ENCODE measurements around the gene SYNJ1.

SYNJ1 gene

GRCh38 chr21:32604464-32604863 is 123.3 kb downstream of the SYNJ1 start:
- Histone ChIP-seq H3K79me2 (ENCODE audit: control insufficient read depth, low read length) (0 out of 2 replicates have a peak, but pooled peaks cover 4% of the 10 kb centered on the region), H3K36me3 (ENCODE audit: control insufficient read depth, low read length) (peaks cover 87% of the 10 kb centered on the region)
- no peak for TF ChIP-seq CTCF (IDR thresholded peaks at IDR 0.05; ENCODE audit: low read depth, low read length, poor library complexity, severe bottlenecking)
- TF ChIP-seq EZH2phosphoT487 (IDR thresholded peaks at IDR 0.05; ENCODE audit: borderline replicate concordance, low read length): no peak

GRCh38 chr21:32603131-32603530 is 124.7 kb downstream of the SYNJ1 start:
- Histone ChIP-seq H3F3A (ENCODE audit: control insufficient read depth, insufficient read depth) (no peaks in the 10 kb centered on the region), H3K4me3 (ENCODE audit: low read length) (no peak overlapping the region), H3K27ac (ENCODE audit: low read depth, low read length) (no peak overlapping the region), H3K4me2 (ENCODE audit: low read length) (no peak overlapping the region), H3K79me2 (ENCODE audit: control insufficient read depth, low read length) (no peaks in the 10 kb centered on the region), H3K9me2 (replicated peaks; ENCODE audit: control insufficient read depth, low read length) (no peaks in the 10 kb centered on the region), H4K20me1 (ENCODE audit: control insufficient read depth, insufficient read depth, low read depth, low read length) (no peaks in the 10 kb centered on the region), H3K27me3 (ENCODE audit: control insufficient read depth, low read length) (no peaks in the 10 kb centered on the region), H3K9me3 (ENCODE audit: control insufficient read depth, insufficient read depth, low read length) (no peaks in the 10 kb centered on the region), H3K36me3 (ENCODE audit: control insufficient read depth, low read length) (peaks cover 85% of the 10 kb centered on the region), H3K4me1 (ENCODE audit: control insufficient read depth, low read length) (no peaks in the 10 kb centered on the region)
- TF ChIP-seq EZH2phosphoT487 (IDR thresholded peaks at IDR 0.05; ENCODE audit: borderline replicate concordance, low read length) (no peak), CTCF (IDR thresholded peaks at IDR 0.05; ENCODE audit: low read depth, low read length, poor library complexity, severe bottlenecking) (no peak)

More at GRCh38 chr21:32604464-32604863, 123.3 kb downstream of the SYNJ1 start:
- Histone ChIP-seq H3K4me1 (ENCODE audit: control insufficient read depth, low read length) (no peaks in the 10 kb centered on the region), H3K27me3 (ENCODE audit: control insufficient read depth, low read length) (no peaks in the 10 kb centered on the region), H3F3A (ENCODE audit: control insufficient read depth, insufficient read depth) (no peaks in the 10 kb centered on the region), H3K4me2 (ENCODE audit: low read length) (no peak overlapping the region), H3K9me2 (replicated peaks; ENCODE audit: control insufficient read depth, low read length) (no peaks in the 10 kb centered on the region), H3K4me3 (ENCODE audit: low read length) (no peak overlapping the region), H3K27ac (ENCODE audit: low read depth, low read length) (no peak overlapping the region), H3K9me3 (ENCODE audit: control insufficient read depth, insufficient read depth, low read length) (no peaks in the 10 kb centered on the region), H4K20me1 (ENCODE audit: control insufficient read depth, insufficient read depth, low read depth, low read length) (no peaks in the 10 kb centered on the region)

- H3F3A ChIP-seq (ENCODE audit: control insufficient read depth, insufficient read depth): no peaks in the 10 kb centered on the region
- H3K9me3 ChIP-seq (ENCODE audit: control insufficient read depth, insufficient read depth, low read length): no peaks in the 10 kb centered on the region
- H3K36me3 ChIP-seq (ENCODE audit: control insufficient read depth, low read length): peaks cover 77% of the 10 kb centered on the region
- no peaks in the 10 kb centered on the region for H3K27me3 ChIP-seq (ENCODE audit: control insufficient read depth, low read length)
- no peaks in the 10 kb centered on the region for H3K9me2 ChIP-seq (replicated peaks; ENCODE audit: control insufficient read depth, low read length)
- no peaks in the 10 kb centered on the region for H3K4me1 ChIP-seq (ENCODE audit: control insufficient read depth, low read length)
- no peaks in the 10 kb centered on the region for H4K20me1 ChIP-seq (ENCODE audit: control insufficient read depth, insufficient read depth, low read depth, low read length)
- no peak overlapping the region for H3K4me2 ChIP-seq (ENCODE audit: low read length)
- no peaks in the 10 kb centered on the region for H3K79me2 ChIP-seq (ENCODE audit: control insufficient read depth, low read length)
- H3K4me3 ChIP-seq (ENCODE audit: low read length): no peak overlapping the region
- no peak for TF ChIP-seq EZH2phosphoT487 (IDR thresholded peaks at IDR 0.05; ENCODE audit: borderline replicate concordance, low read length)
- TF ChIP-seq CTCF (IDR thresholded peaks at IDR 0.05; ENCODE audit: low read depth, low read length, poor library complexity, severe bottlenecking): no peak
- H3K27ac ChIP-seq (ENCODE audit: low read depth, low read length): no peak overlapping the region
These were observed 125.7 kb downstream of the SYNJ1 start for GRCh38 chr21:32602099-32602498.
